ENCODE measurements around the gene LGR4.

GRCh38 chr11:27398400-27398770 is 74.2 kb downstream of the LGR4 start:
- TF ChIP-seq TAF1 (IDR thresholded peaks at IDR 0.05; ENCODE audit: low read depth, low read length) (no peak), POLR2A (IDR thresholded peaks at IDR 0.05; ENCODE audit: low read depth, low read length) (no peak), POLR2AphosphoS5 (IDR thresholded peaks at IDR 0.05; ENCODE audit: low read depth, low read length) (no peak), SPI1 (IDR thresholded peaks at IDR 0.05; ENCODE audit: low read depth, low read length) (no peak), POU2F2 (IDR thresholded peaks at IDR 0.05; ENCODE audit: low read depth, low read length) (no peak), PAX5 (IDR thresholded peaks at IDR 0.05; ENCODE audit: insufficient read depth, low read length, severe bottlenecking) (no peak)
